GM21381 (cell line): Measurements from ENCODE around the gene SLX9.
"Not testable (repeated sequence)": the region's sequence is repeated elsewhere in the genome, so short reads cannot be mapped to it uniquely, and the experiment has no call there.

ENCODE experiments used
- ATAC-seq: cut with Tn5 transposase; IDR thresholded peaks from one replicate; pipeline ENCODE4 v1.9.1; 2021; ENCODE audit warnings: mild to moderate bottlenecking, moderate library complexity; ENCODE audit not compliant: unreplicated experiment

Gene SLX9

DNA sequence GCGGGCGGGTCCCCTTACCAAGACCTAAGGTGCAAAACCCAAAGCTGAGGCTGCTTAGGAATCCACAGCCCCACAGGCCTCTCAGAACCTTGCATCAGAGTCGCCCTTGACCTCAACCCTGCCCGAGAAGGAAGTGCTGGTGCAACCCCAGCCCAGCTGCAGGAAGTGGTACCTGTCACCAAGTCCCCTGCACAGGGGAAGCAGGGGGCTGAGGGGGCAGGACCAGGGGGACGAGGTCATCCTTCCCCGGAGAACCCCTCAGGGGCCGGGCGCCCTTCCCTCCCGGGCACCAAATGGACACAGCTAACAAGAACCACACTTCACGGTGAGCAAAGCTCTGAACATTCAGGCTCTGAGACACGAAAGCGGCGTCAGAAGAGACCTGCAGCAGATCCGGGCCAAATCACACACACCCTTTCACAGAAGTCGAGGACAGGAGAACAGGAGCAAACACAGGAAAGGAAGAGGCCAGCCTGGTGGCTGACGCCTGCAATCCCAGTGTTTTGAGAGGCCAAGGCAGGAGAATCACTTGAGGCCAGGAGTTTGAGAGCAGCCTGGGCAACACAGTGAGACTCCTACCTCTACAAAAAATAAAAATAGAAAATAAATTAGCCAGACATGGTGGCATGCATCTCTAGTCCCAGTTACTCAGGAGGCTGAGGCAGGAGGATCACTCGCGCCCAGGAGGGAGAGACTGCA is 25.5 kb upstream of the SLX9 start:
- ATAC-seq, result peak; percentile 68

DNA sequence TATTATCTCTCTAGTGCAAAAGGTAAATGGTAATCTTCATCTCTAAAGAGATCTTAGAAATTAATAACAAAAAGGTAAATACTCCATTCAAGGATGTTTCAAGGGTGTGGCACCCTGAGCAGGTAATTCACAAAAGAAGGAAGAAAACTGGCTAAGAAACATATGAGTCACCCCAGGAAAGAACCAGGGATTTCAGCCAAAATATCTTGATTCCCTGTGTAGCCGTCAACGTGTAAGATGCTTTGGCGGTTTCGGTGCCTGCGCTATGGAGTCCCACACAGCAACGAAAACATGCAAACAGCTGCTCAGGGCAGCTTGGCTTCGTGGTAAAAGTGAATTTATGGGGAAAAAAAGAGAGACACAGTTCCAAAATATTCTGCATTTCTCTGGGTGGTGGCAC is 22.9 kb upstream of the SLX9 start:
- no peak for ATAC-seq

GRCh38 chr21:44917446-44918106 is 22.3 kb upstream of the SLX9 start:
- no peak for ATAC-seq

DNA sequence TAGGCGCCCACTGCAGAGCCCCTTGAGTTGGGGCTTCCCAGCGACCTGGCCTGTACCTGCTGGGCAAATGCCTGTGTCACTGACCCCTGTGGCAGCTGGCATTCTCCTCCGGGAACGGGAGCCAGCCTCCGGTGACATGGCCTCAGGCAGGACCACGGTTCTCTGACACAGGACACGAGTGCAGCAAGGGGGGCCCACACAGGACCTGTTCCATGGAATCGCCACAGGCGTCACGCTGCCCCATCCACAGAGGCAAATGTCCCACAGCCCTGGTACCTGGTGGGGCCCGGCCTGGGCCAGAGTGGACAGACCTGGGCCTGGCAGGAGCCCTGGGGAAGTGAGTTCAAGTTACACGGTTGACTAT is 21.7 kb upstream of the SLX9 start:
- no peak for ATAC-seq

- ATAC-seq, result no peak
Measured at GRCh38 chr21:44918581-44919033, 21.2 kb upstream of the SLX9 start.

DNA sequence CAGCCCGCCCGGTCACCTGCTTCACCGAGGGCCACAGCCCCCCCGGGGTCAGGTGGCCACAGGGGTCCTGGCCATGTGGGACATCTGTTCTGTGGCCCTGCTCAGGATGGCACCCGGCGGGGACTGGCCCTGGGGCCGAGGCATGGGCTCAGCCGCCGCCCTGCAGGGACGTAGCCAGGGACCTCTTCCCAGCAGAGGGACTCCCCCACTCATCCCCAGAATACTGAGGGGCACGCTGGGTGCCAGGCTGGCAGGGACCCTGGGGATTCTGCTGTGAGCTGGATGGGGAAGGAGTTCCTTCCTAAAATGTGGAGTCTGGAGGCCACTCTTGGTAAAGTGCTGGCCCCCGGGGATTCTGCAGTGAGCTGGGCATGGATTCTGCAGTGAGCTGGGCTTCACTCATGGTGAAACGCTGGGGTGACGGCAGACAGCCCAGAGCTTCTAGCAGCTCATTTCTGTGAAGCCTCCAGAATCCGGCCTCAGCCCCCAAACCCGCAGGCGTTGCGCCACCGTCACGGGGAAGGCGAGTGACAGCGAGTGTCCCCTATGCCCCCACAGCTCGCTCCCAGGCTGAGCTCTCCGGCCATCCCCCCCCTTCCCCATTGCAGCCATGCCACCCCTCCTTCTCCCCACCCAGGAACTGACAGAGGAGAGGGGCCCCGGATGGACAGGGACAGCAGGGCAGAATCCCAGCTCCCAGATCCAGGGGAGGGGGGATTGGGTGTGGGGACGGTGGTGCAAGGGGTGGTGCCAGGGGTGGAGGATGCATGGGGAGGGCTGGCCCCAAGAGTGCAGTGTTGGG is 20.5 kb upstream of the SLX9 start:
- ATAC-seq, result no peak

- ATAC-seq, result no peak
Measured at GRCh38 chr21:44919913-44920693, 19.7 kb upstream of the SLX9 start.

GRCh38 chr21:44920694-44921604 is 18.9 kb upstream of the SLX9 start, which contains the start of gene ITGB2:
Gene ITGB2, minus strand, starts transcription at chr21:44920899. Its CDS starts 10,117 bp downstream, at chr21:44910782.
- no peak for ATAC-seq

DNA sequence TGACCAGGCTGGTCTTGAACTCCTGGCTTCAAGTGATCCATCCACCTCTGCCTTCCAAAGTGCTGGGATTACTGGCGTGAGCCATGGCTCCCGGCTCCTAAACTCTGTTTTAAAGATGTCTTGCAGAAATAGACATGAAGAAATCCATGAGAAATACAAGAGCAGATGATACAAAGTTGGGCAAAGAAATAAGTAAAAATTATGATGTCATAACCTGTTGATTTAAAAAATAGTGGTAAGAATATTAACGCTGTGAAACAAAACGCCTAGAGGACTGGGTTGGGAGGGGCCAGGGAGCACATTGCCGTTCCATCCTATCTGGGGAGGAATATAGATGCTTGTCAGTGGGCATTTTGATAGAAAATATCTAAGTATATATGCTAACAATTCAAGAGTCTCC is 17.9 kb upstream of the SLX9 start:
- ATAC-seq, result no peak

DNA sequence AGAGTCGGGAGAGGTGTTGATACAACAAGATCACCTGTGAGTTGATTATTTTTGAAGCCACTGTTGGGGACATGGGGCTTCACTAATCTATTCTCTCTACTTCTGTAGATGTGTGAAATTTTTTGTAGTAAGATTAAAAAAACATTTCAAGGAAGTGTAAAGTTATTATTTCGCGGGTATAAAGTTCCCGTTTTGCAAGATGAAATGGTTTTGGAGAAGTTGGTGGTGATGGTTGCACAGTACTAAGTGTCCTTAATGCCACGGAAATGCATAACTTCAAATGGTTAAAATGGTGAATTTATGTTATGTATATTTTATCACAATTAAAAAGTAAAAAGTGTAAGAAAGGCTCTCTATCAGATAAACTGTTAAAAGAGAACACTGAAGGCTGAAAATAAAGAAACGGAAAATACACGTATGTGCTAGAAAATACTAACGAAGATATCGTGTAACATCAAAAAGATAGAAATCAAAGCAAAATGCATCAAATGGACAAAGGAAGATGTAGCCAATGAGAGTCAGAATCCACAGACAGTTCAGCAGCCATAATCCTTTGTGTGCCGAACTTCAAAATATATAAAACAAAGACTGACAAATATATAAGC is 16.2 kb upstream of the SLX9 start:
- ATAC-seq, result no peak

- ATAC-seq, result no peak
Measured at GRCh38 chr21:44924606-44925377, 15.0 kb upstream of the SLX9 start.

DNA sequence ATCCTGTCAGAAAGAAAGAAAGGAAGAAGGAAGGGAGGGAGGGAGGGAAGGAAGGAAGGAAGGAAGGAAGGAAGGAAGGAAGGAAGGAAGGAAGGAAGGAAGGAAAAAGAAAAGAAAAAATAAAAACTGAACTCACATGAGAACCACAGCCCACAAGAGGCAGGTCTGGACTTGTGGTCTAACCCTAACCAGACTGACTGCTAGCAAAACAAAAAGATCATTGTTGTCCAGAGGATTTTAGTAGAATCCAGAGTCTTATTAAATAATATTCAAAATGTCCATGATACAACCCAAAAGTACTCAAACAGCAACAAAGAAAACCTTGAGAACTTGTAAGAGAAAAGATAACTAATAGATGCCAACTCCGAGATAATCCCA is 14.5 kb upstream of the SLX9 start:
- no peak for ATAC-seq

GRCh38 chr21:44926331-44927101 is 13.3 kb upstream of the SLX9 start:
- no peak for ATAC-seq

DNA sequence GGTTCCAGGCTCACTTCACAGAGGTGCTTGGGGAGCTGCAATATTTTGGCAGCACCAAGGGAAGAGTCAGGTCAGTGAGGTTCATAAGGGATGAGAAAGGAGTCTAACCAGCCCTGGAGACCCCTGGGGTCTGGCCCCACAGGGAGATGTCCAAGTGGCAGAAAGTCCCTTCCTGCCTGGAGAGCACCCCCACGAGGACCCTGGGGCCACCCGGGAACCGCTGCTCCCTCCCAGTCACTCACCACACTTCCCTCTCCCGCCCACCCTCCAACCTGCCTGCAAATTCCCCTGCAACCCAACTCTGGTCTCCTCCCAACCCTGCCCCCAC is 12.6 kb upstream of the SLX9 start:
- no peak for ATAC-seq

- peak; percentile 31 for ATAC-seq
Measured at GRCh38 chr21:44927587-44928461, 12.0 kb upstream of the SLX9 start.

- not testable (repeated sequence) for ATAC-seq
Measured at GRCh38 chr21:44928500-44929241, 11.2 kb upstream of the SLX9 start.
